HG02571 (cell line): Measurements from ENCODE around the gene ERICH6.

ENCODE experiments used
- ATAC-seq: cut with Tn5 transposase; IDR thresholded peaks from one replicate; pipeline ENCODE4 v1.9.1; 2021; ENCODE audit warnings: mild to moderate bottlenecking, moderate library complexity; ENCODE audit not compliant: unreplicated experiment

The ERICH6 gene

DNA sequence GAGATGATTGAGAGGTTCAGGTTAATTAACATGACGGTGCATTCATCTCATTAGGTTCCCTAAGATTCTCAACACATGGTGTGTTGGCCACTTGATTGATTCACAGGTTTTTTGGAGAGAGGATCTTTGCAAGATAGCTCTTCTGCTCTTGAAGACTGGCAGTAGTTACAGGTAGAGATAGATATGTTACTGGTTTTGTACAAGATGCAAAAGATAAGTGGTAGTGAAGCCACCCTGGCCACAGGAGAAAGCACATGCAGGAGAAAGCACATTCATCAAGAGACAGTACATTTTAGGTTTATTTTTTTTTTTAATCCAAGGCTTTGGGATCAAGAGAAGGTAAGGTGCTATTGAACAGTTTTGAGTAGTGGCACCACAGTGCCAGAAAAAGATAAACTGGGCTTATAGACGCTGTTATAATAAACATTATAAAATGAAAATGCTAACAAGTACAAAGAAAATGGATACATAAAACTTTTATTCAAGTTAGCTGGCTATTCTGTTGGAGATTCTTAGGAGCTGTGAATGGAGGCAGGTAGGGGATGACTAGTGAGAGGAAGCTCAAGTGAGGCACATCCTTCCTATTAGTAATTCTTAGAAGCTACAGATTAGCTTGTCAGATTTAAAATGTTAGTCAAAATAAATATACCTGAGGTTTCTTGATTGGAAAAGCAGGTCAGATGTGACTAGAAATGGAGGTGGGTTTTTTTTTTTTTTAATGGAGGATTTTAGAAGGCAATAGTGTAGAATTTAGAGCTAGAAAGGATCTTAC lies 89.8 kb downstream of the ERICH6 start:
- no peak for ATAC-seq

DNA sequence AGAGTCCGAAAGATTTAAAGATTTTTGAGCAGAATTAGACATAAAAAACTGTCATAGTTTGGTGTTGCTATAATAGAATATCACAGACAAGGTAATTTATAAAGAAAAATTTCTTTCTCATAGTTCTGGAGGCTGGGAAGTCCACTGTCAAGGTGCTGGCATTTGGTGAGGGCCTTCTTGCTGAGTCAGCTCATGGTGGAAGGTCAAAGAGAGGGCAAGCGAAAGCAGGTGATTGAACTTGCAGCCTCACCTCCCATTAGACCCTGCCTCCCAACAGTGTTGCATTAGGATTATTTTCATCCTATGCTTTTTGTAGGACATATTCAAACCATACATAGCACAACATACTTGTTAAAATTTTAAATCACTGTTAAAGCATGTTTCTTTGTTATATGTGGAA lies 90.7 kb downstream of the ERICH6 start:
- no peak for ATAC-seq

GRCh38 chr3:150612494-150612893 lies 91.2 kb downstream of the ERICH6 start:
- no peak for ATAC-seq

- ATAC-seq: no peak
Measured at GRCh38 chr3:150611666-150612065, 92.1 kb downstream of the ERICH6 start.

DNA sequence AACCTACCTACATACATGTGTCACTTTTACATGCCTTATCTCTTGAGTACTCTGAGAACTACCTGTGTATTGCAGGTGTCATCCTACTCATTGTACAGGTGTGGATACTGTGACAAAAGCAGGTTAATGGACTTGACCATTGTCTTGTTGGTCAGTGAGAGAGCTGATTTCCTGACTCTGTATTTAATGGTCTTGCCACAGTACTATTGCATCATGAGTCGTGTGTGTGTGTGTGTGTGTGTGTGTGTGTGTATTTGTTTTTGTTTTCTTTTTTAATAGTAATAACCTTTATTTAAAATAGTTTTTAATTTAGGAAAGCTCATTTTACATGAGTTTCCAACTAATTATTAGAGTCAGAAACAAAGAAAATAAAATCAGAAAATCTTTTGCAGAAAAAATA lies 92.9 kb downstream of the ERICH6 start:
- ATAC-seq: no peak

DNA sequence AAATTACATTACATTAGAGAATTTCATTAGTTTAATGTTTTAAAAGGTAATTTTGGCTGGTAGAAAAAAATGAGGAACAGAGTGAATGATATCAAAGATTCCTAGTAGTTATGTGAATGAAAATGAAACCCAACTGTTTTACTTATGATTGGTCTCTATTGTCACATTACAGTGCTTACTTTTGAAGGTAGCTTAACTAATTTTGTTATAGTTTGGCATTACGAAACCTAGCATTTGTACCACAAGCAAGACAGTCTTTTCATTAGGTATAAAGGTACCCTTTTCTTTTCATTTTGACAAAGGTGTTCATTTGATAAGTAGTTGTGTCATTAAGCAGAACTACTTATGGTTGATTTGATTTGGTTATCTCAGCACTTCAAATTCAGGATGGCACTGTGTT lies 93.7 kb downstream of the ERICH6 start:
- ATAC-seq: no peak
